Stimulated activated CD4-positive, alpha-beta T cell treated with anti-CD3 and anti-CD28 coated beads, TNF-alpha, amount 100 ng/mL, for 4 hours (primary cell): Measurements from ENCODE around the gene TTLL7.

ENCODE experiments used
- DNase-seq, 3 experiments: peaks; one replicate each; pipeline ENCODE4 v3.0.0-alpha.2; 2020; ENCODE audit warnings: low read depth in 3 of 3

The TTLL7 gene

DNA sequence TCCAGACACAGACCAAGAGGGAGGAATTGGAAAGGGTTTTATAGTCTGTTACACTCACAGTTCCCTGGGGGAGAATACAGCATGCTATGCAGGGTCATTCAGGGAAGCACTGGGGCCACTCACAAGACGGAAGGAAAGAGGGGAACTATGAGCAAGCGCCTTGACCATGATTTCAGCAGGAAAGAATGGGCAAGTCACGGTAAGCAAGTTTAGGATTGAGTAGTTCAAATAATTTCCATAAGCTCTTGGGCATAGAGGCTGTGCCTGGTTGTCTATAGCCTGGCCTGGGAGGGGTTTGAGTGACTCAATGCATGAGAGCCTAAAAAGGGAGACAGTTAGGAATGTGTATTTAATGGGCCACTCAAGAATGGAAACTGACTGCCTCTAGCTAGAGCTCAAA is 176.7 kb downstream of the TTLL7 start:
- no peak for DNase-seq

DNA sequence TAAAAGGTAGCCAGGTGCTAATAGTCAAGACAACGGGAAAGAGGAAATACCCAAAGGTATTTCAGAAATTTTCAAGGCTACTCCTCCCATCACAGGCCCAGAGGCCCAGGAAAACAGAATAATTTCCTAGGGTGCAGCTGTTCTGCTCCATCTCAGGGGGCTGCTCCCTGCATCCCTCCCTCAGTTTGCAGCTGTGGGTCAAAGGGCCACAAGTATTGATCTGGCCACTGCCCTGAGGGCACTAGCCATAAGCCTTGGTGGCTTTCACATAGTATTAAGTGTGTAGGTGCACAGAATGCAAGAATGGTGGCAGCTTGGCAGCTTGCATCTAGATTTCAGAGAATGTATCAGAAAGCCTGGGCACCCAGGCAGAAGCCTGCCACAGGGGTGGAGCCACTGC is 179.5 kb downstream of the TTLL7 start:
- no peak for DNase-seq

GRCh38 chr1:83818916-83819315 is 180.0 kb downstream of the TTLL7 start:
- DNase-seq: no peak

DNA sequence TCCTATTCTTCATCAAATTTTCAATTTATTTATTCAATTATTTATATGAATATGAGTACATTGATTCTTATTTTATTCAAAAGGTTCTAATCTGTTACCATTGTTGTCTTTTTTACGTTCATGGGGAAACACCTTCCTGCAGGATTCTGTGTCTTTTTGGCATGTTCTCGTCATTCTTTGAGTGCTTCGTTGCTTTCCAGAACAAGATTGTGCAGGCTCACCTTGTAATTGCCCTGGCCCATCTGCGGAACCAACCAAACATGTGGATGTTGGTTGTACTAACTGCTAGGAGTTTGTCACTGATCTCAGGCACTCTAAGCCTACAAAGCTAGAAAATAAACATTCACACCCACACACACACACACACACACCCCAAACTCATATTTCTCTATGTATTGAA is 182.1 kb downstream of the TTLL7 start:
- DNase-seq: no peak

GRCh38 chr1:83815330-83815729 is 183.6 kb downstream of the TTLL7 start:
- no peak for DNase-seq
